GM12801 (cell line): ENCODE measurements around the gene FAM9C.

Source experiments
- TF ChIP-seq, protein P1 (sequence below): IDR thresholded peaks from one replicate; pipeline ENCODE4 v1.5.1; 2011; ENCODE audit warnings: control low read depth; ENCODE audit not compliant: insufficient read length; ENCODE audit errors: extremely low read depth

The FAM9C gene

DNA sequence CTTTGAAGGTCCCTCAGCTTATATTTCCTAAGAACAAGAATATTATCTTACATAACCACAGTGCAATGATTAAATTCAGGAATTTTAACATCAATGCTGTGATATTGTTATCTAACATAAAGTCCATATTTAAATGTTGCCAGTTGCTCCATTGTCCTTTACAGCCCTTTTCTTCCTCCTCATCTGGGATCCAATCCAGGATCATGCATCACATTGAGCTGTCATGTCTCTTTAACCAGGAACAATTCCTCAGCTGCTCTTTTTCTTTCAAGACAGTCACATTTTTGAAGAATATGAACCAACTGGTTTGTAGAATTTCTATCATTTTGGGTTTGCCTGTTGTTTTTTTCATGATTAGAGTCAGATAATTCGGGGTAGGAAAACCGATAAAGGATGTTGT, 57.5 kb downstream of the FAM9C start:
- TF ChIP-seq, protein P1, sequence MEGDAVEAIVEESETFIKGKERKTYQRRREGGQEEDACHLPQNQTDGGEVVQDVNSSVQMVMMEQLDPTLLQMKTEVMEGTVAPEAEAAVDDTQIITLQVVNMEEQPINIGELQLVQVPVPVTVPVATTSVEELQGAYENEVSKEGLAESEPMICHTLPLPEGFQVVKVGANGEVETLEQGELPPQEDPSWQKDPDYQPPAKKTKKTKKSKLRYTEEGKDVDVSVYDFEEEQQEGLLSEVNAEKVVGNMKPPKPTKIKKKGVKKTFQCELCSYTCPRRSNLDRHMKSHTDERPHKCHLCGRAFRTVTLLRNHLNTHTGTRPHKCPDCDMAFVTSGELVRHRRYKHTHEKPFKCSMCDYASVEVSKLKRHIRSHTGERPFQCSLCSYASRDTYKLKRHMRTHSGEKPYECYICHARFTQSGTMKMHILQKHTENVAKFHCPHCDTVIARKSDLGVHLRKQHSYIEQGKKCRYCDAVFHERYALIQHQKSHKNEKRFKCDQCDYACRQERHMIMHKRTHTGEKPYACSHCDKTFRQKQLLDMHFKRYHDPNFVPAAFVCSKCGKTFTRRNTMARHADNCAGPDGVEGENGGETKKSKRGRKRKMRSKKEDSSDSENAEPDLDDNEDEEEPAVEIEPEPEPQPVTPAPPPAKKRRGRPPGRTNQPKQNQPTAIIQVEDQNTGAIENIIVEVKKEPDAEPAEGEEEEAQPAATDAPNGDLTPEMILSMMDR = no peak

GRCh38 chrX:12986164-12986779, 58.1 kb downstream of the FAM9C start:
- TF ChIP-seq, protein P1 = no peak
